Neural progenitor cell (in vitro differentiated cells): ENCODE results near the gene PHLDA1.

ENCODE experiments used
- EZH2phosphoT487 ChIP-seq: fragments of 200-600 bp; sonication (generic); IDR thresholded peaks from 2 replicates; pipeline ENCODE4 v1.6.1; 2017; ENCODE audit warnings: antibody characterized with exemption
- TF ChIP-seq, protein P1 (sequence below): fragments of 200-600 bp; sonication (generic); IDR thresholded peaks from 2 replicates; pipeline ENCODE4 v1.5.1; 2017; ENCODE audit warnings: antibody characterized with exemption, mild to moderate bottlenecking

DNA sequence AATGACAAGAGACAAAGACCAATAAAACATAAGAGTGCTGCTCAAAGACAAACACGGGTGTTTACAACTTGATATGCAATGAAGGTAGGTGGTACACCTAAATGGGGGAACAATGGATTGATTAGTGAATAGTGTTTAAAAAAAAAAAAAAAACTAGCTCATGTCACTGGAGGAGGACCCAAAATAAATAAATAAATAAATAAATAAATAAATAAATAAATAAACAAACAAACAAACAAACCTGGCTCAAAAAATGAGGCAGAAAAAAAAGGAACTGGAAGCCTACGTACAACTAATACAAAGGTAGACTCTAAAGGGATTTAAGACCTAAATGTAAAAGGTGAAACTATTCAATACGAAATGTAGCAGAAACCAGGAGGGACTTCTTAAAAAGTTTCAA is 34.3 kb upstream of the PHLDA1 start:
- TF ChIP-seq, protein P1, sequence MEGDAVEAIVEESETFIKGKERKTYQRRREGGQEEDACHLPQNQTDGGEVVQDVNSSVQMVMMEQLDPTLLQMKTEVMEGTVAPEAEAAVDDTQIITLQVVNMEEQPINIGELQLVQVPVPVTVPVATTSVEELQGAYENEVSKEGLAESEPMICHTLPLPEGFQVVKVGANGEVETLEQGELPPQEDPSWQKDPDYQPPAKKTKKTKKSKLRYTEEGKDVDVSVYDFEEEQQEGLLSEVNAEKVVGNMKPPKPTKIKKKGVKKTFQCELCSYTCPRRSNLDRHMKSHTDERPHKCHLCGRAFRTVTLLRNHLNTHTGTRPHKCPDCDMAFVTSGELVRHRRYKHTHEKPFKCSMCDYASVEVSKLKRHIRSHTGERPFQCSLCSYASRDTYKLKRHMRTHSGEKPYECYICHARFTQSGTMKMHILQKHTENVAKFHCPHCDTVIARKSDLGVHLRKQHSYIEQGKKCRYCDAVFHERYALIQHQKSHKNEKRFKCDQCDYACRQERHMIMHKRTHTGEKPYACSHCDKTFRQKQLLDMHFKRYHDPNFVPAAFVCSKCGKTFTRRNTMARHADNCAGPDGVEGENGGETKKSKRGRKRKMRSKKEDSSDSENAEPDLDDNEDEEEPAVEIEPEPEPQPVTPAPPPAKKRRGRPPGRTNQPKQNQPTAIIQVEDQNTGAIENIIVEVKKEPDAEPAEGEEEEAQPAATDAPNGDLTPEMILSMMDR: no peak
- no peak for TF ChIP-seq EZH2phosphoT487
